G401 (cell line): Measurements from ENCODE around the gene RNASEH2B. TPM values are rescaled to one million over a fixed set of nuclear protein-coding genes. Genes with fewer than 3 reads are reported as not detected.

Source experiments
- DNase-seq: peaks from one replicate; pipeline ENCODE4 v3.0.0-alpha.2; 2015; ENCODE audit warnings: low spot score
- in situ Hi-C: cut with HindIII; loops from 2 replicates; pipeline ENCODE4 v1.10.0; 2016; ENCODE audit warnings: low sequenced_read_pairs, mixed read lengths
- total RNA-seq: library from RNA; depleted of rRNA; stranded (reverse); fragments of >200 nt; shearing (Covaris generic); gene quantifications from 2 replicates; pipeline ENCODE4 v1.2.3, GENCODE V29; 2014

Gene RNASEH2B
- total RNA-seq, 1 experiment from 2014 or later, result 41.6 TPM

DNA sequence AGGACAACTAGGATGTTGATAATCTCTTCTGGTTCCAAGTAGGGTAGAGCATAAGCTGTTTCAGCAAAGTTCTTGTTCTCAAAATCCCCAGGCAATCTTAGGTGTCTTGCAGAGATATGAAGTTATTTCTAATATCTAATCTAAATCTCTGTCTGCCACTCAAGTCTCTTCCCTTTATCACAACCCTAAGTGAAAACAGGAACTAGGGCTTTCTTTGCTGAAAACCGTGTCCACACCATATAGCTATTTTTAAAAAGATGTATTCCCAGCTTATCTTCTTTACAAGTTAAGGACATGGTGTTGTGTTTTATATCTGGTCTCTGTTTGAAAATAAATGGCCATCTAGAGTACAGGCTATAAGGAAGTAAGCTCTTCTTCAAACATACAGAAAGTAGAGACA, 11.3 kb upstream of the RNASEH2B start:
- in situ Hi-C loops, result no loop called here
- no peak for DNase-seq

GRCh38 chr13:50901701-50902100, 7.9 kb upstream of the RNASEH2B start:
- in situ Hi-C loops, result no loop called here
- DNase-seq, result no peak

DNA sequence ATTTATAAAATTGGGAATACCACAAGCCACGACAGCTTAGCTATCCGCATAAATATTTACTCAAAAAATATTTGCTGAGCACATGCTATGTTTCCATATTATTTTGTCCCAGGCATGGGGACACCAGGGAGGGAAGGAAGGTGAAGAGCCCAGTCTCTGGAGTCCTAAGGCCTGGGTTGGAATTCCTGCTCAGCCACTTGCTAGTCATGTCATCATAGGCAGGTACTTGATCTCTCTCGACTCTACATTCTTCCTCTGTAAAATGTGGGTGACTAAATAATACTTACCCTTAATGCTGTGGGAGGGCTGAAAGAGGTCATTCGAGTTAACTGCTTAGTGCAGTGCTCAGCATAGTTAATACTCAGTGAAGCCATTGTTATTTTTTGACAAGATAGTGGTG, 4.3 kb upstream of the RNASEH2B start:
- DNase-seq, result no peak
- in situ Hi-C loops, result no loop called here

- DNase-seq, result no peak
- in situ Hi-C loops, result no loop called here
Measured at GRCh38 chr13:50907781-50908180, 1.8 kb upstream of the RNASEH2B start.

DNA sequence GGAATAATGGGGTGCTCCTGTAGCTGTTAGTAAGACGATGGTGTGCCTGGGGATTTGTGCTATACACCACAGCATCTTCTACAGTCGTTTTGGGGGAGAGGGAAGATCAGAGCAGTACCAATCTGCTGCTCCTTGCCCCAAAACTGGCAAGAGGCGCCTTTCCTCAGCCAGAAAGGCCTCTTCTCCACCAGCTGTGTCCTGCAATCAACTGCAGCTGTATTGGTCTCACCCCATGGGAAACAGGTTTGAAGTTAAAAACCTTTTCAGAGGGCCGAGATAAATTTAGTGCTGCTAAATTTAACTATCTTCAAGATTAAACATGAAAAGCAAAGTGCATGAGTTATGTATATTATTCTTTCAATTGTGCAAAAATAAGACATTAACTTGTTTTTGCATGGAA, 1.2 kb upstream of the RNASEH2B start:
- in situ Hi-C loops, result no loop called here
- peak; percentile 5 for DNase-seq

DNA sequence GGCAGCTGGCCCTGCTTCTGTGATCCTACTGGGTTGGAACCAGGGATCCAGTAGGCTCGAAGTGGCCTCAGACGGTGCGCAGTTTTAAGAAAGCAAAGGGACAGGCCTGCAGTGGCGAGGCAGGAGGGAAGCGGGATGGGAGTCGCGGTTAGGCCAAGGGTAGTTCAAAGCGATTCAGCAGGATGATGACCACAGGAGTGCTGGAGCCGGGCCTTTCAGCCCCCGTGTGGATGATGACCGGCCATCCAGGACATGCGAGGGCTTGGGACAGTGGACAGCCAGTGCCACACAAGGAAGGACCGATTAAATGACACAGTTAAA, 854 bp downstream of the RNASEH2B start:
- peak; percentile 67 for DNase-seq
- in situ Hi-C loops, result no loop called here

GRCh38 chr13:50911081-50911631, 1.6 kb downstream of the RNASEH2B start:
- peak; percentile 11 for DNase-seq
- in situ Hi-C loops, result no loop called here

- in situ Hi-C loops, result no loop called here
- DNase-seq, result peak; percentile 91
Measured at GRCh38 chr13:50911937-50912795, 2.6 kb downstream of the RNASEH2B start.

GRCh38 chr13:50912851-50913250, 3.3 kb downstream of the RNASEH2B start:
- in situ Hi-C loops, result no loop called here
- DNase-seq, result no peak

DNA sequence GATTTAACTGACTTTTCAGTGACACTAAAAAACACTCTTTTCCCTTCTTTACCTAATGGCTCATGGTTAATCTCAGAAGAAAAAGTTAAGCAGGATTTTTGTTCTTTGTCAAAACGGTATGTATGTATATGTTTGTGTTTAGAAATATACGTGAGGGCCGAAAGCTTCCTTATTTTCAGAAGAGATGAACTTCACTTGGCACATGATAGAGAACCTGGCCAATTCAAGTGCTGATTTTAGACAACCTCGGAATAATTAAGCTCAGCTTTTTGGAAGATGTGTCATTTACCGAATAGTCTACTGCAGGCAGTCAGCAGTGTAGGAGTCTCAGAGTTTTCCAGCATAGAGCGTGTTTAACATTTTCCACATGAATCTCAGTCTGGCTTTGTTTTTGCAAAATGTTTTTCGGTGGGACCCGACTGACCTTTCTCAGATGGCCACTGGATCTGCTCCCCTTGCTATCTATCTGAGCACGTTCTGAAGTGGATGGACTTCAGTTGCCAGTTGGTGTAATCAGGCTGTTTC, 4.6 kb downstream of the RNASEH2B start:
- DNase-seq, result no peak
- in situ Hi-C loops, result no loop called here

DNA sequence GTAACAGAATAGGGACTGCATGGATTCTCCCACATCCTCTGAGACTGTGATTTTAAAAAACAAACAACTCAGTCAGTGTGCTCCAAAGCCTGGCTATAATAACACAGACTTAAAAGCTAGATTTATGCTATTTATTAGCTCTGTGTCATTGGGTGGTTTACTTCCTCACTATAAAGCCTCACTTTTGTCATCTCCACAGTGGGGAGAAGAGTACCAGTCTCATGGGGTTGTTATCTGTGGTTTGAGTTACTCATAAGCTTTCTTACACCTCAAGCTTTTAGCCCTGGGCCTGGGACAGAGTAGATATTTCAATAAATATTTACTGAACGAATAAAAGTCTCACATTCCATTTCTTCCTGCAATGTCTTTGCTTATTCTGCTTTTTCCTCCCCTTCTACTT, 5.3 kb downstream of the RNASEH2B start:
- in situ Hi-C loops, result no loop called here
- no peak for DNase-seq

- in situ Hi-C loops, result no loop called here
- DNase-seq, result no peak
Measured at GRCh38 chr13:50915565-50915964, 6.0 kb downstream of the RNASEH2B start.

GRCh38 chr13:50916701-50917184, 7.2 kb downstream of the RNASEH2B start:
- in situ Hi-C loops, result no loop called here
- no peak for DNase-seq

DNA sequence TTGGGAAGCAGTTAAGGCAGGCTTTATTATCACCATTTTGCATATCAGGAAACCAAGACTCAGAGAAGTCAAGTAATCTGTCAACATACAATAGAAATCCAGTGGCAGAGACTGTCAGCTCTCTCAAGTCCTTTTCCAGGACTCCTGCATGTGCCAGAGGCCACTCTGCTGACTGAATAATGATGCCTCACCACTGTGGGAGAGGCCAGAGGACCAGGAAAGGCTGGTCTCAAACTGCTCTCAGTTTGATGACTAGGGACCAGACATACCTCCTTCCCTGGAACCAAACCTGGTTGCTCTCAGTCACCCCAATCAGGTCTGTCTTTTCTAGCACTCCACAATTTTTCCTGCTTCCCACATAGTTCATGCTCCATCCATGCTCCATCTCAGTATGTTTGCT, 8.0 kb downstream of the RNASEH2B start:
- in situ Hi-C loops, result no loop called here
- DNase-seq, result no peak

GRCh38 chr13:50918567-50918966, 9.0 kb downstream of the RNASEH2B start:
- in situ Hi-C loops, result no loop called here
- DNase-seq, result no peak

DNA sequence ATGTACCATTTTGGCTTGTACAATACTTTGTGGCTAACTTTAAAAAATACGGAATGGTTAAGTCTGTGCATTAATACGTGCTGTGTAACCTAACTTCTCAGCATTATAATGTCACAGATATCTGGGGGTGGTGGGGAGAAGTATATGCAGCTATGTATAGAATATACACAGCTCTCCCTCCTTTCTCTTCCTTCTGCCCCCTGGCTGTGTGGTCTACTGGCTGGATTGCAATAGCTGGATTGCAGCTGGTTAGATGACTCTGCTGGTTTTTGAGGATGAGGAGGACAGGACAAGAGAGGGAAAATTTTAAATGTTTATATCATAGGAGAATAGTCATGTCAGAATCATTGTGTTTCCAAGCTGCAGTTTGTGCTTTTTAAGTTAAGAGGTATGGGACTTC, 9.7 kb downstream of the RNASEH2B start:
- in situ Hi-C loops, result no loop called here
- no peak for DNase-seq

DNA sequence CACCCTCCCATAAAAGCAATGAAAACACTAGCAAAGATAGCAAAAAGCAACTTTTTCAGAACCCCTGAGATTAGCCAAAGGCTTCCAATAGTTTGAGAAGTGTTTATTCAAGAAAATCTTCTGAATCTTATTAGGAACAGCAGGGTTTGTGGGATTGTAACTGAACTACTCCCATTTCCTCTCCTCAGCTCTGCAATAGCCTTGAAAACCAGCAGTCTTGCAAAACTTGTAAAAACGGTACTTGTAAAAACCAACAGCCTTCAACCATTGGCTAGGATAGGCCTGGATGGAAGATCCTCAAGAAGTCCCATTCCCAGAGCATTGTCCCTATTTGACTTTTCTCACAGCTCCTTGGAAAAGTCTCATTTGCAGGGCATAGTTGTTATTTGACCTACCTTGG, 12.1 kb downstream of the RNASEH2B start:
- in situ Hi-C loops, result no loop called here
- no peak for DNase-seq

DNA sequence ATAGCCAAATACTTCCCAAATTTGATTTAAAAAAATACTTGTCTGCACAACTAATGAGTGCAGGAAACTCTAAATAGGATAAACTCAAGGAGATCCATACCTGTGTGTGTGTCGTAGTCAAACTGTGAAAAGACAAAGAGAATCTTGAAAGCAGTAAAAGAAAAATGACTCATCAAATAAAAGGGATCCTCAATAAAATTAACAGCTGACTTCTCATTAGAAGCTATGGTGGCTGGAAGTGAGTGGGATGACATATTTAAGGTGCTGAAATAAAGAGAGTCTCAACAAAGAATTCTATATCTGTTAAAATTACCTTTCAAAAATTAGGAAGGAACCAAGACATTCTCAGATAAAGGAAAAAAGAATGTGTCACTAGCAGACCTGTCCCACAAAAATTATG, 13.7 kb downstream of the RNASEH2B start:
- DNase-seq, result no peak

GRCh38 chr13:50924025-50924424, 14.4 kb downstream of the RNASEH2B start:
- in situ Hi-C loops, result no loop called here
- DNase-seq, result no peak

More for the DNA sequence above, 13.7 kb downstream of the RNASEH2B start:
- in situ Hi-C loops, result no loop called here

DNA sequence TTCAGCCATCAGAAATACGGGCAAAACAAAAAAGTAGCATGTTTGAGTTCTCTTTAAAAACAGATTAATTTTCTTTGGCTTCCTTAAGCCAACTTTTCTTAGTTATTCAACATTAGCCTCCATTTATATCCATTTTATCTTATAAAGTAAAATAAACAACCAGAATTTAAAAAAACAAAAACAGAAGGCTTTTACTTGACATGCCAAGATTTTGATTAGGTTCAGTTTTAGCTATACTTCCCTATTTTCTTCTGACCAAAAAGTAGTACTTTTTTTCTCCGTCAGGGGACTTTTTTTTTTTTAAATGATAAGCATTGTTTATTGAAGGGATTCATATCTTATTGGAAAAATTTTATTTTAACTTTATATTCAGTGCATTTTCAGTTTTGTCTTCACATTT, 18.1 kb downstream of the RNASEH2B start:
- DNase-seq, result no peak
- in situ Hi-C loops, result no loop called here

DNA sequence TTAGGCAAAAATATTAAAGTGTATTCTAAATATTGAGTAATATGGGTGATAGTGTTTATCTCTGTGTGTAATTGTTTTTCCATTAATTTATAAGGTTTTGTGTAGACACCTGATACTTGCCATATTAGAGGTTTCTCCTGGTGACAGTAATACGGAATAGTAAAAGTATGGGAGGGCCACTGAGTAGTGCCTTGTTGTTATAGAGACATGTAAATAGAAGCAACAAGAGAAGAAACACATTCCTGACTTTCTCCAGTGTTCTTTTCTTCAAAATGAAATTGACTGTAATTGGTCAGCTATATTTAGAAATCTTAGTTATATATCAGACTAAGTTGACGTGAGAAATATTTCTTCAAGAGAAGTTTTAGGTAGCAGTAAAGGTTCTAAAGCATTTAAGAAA, 18.5 kb downstream of the RNASEH2B start:
- in situ Hi-C loops, result no loop called here
- no peak for DNase-seq
